Adrenal gland (tissue), 12 donors: Measurements from ENCODE around the gene C8A. TPM values are rescaled to one million over a fixed set of nuclear protein-coding genes. Genes with fewer than 3 reads are reported as not detected.

ENCODE experiments used
- DNase-seq, 7 donors: peaks; one replicate each; pipeline ENCODE4 v3.0.0-alpha.2; 2019 to 2020
- H3K27ac ChIP-seq, 5 donors: fragments of 200-600 bp; sonication (generic) in 4 of 5; 1 replicate in 3 of 5; 2 replicates in 2 of 5; pipeline versions ENCODE4 v1.5.1 to v1.8.0; 2016 to 2020; ENCODE audit warnings: mild to moderate bottlenecking in 1 of 5
- H3K27me3 ChIP-seq: fragments of 200-600 bp; 2 replicates; pipeline ENCODE4 v1.8.0; 2021
- H3K36me3 ChIP-seq, 2 donors: fragments of 200-600 bp; replicated peaks in 1 of 2; 1 replicate in 1 of 2; 2 replicates in 1 of 2; pipeline versions ENCODE4 v1.5.1 to v1.8.0; 2018 to 2022
- H3K4me1 ChIP-seq, 2 donors: fragments of 200-600 bp; replicated peaks in 1 of 2; 1 replicate in 1 of 2; 2 replicates in 1 of 2; pipeline versions ENCODE4 v1.5.1 to v1.8.0; 2018 to 2021
- H3K4me3 ChIP-seq, 4 donors: fragments of 200-600 bp; sonication (generic) in 3 of 4; one replicate each; pipeline ENCODE4 v1.5.1; 2016 to 2018
- H3K9me3 ChIP-seq, 3 donors: fragments of 200-600 bp; sonication (generic) in 1 of 3; replicated peaks in 1 of 3; 1 replicate in 2 of 3; 2 replicates in 1 of 3; pipeline versions ENCODE4 v1.5.1 to v1.8.0; 2016 to 2021
- POLR2A ChIP-seq, 2 donors: fragments of 450-650 bp; IDR thresholded peaks; one replicate each; pipeline ENCODE4 v1.6.1; 2017; ENCODE audit warnings: antibody characterized with exemption in 2 of 2, mild to moderate bottlenecking in 2 of 2, moderate library complexity in 1 of 2
- WGBS, 4 donors: extraction: QIAGEN DNeasy Blood & Tissue Kit in 2 of 4; methylation state at CpG; one replicate each; pipeline versions ENCODE4 v1.1.5 to v1.1.7; 2013 to 2017; 5-methylcytosine and 5-hydroxymethylcytosine counted together
- intact Hi-C, 2 donors: fragments of 100-400 bp; cut with DNase I; formaldehyde crosslinking; loops; one replicate each; pipeline versions ENCODE4 v1.14.1 to v1.15.0; 2022 to 2023
- polyA plus RNA-seq, 3 donors: library from polyadenylated mRNA; stranded (reverse); fragments of 200-250 nt in 2 of 3; fragments of 350-450 nt in 1 of 3; fragmentation: Illumina TruSeq in 1 of 3; extraction: RNeasy Lipid Tissue Mini Kit (QIAGEN cat#74804) in 1 of 3; gene quantifications; one replicate each; pipeline ENCODE4 v1.2.3, GENCODE V29; 2013 to 2014
- total RNA-seq, 9 donors: library from RNA; depleted of rRNA in 4 of 9; stranded (reverse); fragments of >200 nt in 4 of 9; fragments of 120-200 nt in 1 of 9; fragmentation: NEBNext Ultra II Directional in 1 of 9; extraction: Animal tissue kit (Norgen Biotek cat#: 25700) in 1 of 9; gene quantifications; one replicate each; pipeline versions ENCODE4 v1.1.0 to v1.2.4, GENCODE V29; 2013 to 2023
- TF ChIP-seq, protein P1 (sequence below), 6 experiments: fragments of 450-650 bp in 4 of 6; fragments of 200-600 bp in 2 of 6; sonication (generic) in 1 of 6; IDR thresholded peaks; 1 replicate in 5 of 6; 2 replicates in 1 of 6; pipeline versions ENCODE4 v1.5.1 to v1.8.0; 2016 to 2021; ENCODE audit warnings: antibody characterized with exemption in 6 of 6, mild to moderate bottlenecking in 2 of 6, moderate library complexity in 1 of 6
- donor health status: healthy with polysubstance abuse.
- donor health status: Bipolar disorder and iron deficiency.
- donor health status: DM: yes; HTN: yes; CAD: no.
- donor health status: DM: no; HTN: no; CAD: no.
- donor health status: DM: no; HTN: no; CAD: no.
- donor health status: DM: yes; HTN: yes; CAD: no.

C8A gene
- total and polyA plus RNA-seq, 12 donors: 0.07 TPM; not detected in 10

DNA sequence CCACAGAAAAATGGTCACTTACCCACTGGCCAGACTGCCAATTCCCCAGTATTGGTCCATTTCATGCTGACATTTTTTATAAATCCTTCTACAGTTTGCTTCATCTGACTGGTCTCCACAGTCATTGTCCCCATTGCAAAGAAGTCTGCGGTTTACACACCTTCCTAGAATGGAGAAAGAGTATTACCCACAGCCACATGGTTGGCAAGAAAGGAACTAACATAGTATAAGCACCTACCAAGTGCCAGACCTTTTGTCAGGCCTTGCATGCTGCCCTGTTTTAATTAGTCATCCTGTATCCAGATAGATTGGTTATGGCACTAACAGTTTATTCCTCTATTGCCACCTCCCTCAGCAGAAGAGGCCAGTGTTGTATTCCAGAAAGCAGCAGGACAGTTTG is 100.1 kb downstream of the C8A start:
- no peaks in the 10 kb centered on the region for H3K9me3 ChIP-seq
- DNase-seq: no peak
- intact Hi-C loops: no loop called here
- H3K4me3 ChIP-seq: no peak overlapping the region
- H3K27me3 ChIP-seq: no peaks in the 10 kb centered on the region
- WGBS, 4 donors: 88 to 92% (median 89%) methylated on average over 1 of the region's 1 CpG
- no peaks in the 10 kb centered on the region for H3K36me3 ChIP-seq
- H3K27ac ChIP-seq: no peak overlapping the region
- no peak for TF ChIP-seq POLR2A (IDR thresholded peaks at IDR 0.05)
- TF ChIP-seq, protein P1, sequence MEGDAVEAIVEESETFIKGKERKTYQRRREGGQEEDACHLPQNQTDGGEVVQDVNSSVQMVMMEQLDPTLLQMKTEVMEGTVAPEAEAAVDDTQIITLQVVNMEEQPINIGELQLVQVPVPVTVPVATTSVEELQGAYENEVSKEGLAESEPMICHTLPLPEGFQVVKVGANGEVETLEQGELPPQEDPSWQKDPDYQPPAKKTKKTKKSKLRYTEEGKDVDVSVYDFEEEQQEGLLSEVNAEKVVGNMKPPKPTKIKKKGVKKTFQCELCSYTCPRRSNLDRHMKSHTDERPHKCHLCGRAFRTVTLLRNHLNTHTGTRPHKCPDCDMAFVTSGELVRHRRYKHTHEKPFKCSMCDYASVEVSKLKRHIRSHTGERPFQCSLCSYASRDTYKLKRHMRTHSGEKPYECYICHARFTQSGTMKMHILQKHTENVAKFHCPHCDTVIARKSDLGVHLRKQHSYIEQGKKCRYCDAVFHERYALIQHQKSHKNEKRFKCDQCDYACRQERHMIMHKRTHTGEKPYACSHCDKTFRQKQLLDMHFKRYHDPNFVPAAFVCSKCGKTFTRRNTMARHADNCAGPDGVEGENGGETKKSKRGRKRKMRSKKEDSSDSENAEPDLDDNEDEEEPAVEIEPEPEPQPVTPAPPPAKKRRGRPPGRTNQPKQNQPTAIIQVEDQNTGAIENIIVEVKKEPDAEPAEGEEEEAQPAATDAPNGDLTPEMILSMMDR (IDR thresholded peaks at IDR 0.05): no peak
- no peaks in the 10 kb centered on the region for H3K4me1 ChIP-seq

- intact Hi-C loops: no loop called here
- WGBS, 4 donors: 34 to 50% (median 40%) methylated on average over 3 of the region's 3 CpGs
Measured at GRCh38 chr1:56957931-56958330, 103.3 kb downstream of the C8A start.

GRCh38 chr1:56958526-56958925 is 103.9 kb downstream of the C8A start:
- no peaks in the 10 kb centered on the region for H3K9me3 ChIP-seq
- 19 to 52% (median 29%) methylated on average over 2 of the region's 2 CpGs for WGBS, 4 donors
- H3K36me3 ChIP-seq: no peaks in the 10 kb centered on the region
- intact Hi-C loops: no loop called here
- peak in 3 of 7 donors; percentile 14 to 84 (median 27) for DNase-seq
- no peak overlapping the region for H3K27ac ChIP-seq
- H3K4me1 ChIP-seq: no peaks in the 10 kb centered on the region
- TF ChIP-seq, protein P1 (IDR thresholded peaks at IDR 0.05): no peak
- no peak for TF ChIP-seq POLR2A (IDR thresholded peaks at IDR 0.05)
- H3K4me3 ChIP-seq: no peak overlapping the region
- H3K27me3 ChIP-seq: no peaks in the 10 kb centered on the region

More at GRCh38 chr1:56957931-56958330, 103.3 kb downstream of the C8A start:
- Histone ChIP-seq H3K36me3 (no peaks in the 10 kb centered on the region), H3K4me1 (no peaks in the 10 kb centered on the region), H3K9me3 (no peaks in the 10 kb centered on the region), H3K27me3 (no peaks in the 10 kb centered on the region), H3K4me3 (no peak overlapping the region), H3K27ac (no peak overlapping the region)
- TF ChIP-seq POLR2A (IDR thresholded peaks at IDR 0.05): no peak
- TF ChIP-seq, protein P1 (IDR thresholded peaks at IDR 0.05): no peak
- no peak for DNase-seq

DNA sequence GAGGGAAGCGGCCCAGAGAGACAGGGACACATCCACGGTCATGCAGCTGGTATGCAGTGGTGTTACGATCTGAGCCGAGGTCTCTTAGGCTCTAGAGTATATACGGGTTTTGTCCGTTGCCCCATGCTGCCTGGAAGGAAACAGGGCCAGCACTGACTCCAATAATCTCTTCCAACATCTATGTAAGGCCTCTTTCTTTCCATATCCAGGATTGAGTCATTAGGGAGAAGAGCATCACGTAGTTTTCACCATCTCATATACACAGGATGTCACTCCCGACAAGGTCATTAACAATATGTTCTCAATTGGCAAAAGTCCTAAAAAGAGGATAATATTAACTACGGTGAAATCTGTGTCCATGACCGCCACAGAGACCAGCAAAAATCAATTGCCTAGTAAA is 106.8 kb downstream of the C8A start:
- Histone ChIP-seq H3K4me3 (no peak overlapping the region), H3K27me3 (no peaks in the 10 kb centered on the region), H3K4me1 (no peaks in the 10 kb centered on the region), H3K27ac (no peak overlapping the region), H3K36me3 (no peaks in the 10 kb centered on the region), H3K9me3 (no peaks in the 10 kb centered on the region)
- no peak for DNase-seq
- WGBS, 4 donors: 74 to 86% (median 83%) methylated on average over 10 of the region's 10 CpGs
- intact Hi-C loops: no loop called here
- TF ChIP-seq POLR2A (IDR thresholded peaks at IDR 0.05): no peak
- TF ChIP-seq, protein P1 (IDR thresholded peaks at IDR 0.05): no peak
